ENCODE data around the gene TRAPPC3.

The TRAPPC3 gene

DNA sequence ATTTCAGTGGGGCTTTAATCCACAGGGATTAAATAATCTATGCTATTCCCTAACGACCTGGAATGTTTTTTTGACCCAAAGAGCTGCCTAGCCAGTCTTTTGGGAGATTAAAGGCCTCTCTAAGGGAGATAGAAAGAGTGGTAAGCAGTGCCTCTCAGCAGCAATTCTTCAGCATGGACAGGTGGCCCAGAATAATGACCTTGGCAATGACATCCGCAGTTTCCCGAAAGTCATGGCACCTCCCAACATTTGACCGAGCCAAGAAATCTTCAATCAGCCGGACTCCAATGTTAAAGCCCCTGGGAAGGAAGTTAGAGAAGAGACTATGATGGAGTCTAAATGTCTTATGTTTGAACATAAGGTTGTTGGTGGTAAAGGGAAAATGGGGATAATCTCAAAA is 9.8 kb downstream of the TRAPPC3 start:
- TF ChIP-seq, protein P1, sequence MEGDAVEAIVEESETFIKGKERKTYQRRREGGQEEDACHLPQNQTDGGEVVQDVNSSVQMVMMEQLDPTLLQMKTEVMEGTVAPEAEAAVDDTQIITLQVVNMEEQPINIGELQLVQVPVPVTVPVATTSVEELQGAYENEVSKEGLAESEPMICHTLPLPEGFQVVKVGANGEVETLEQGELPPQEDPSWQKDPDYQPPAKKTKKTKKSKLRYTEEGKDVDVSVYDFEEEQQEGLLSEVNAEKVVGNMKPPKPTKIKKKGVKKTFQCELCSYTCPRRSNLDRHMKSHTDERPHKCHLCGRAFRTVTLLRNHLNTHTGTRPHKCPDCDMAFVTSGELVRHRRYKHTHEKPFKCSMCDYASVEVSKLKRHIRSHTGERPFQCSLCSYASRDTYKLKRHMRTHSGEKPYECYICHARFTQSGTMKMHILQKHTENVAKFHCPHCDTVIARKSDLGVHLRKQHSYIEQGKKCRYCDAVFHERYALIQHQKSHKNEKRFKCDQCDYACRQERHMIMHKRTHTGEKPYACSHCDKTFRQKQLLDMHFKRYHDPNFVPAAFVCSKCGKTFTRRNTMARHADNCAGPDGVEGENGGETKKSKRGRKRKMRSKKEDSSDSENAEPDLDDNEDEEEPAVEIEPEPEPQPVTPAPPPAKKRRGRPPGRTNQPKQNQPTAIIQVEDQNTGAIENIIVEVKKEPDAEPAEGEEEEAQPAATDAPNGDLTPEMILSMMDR (conservative IDR thresholded peaks at IDR 0.05; ENCODE audit: low read length), result no peak
- TF ChIP-seq EZH2phosphoT487 (IDR thresholded peaks at IDR 0.05; ENCODE audit: borderline replicate concordance), result no peak
- no peak overlapping the region for H3K4me3 ChIP-seq (ENCODE audit: low read length, poor library complexity, severe bottlenecking)
- no peaks in the 10 kb centered on the region for H3K9me2 ChIP-seq (replicated peaks; ENCODE audit: low read depth, low read length)
- H3K4me2 ChIP-seq (ENCODE audit: low read depth, low read length, poor library complexity, severe bottlenecking), result no peak overlapping the region
- no peak overlapping the region for H3K9ac ChIP-seq (ENCODE audit: low read depth, low read length, poor library complexity, severe bottlenecking)
- H3K36me3 ChIP-seq (ENCODE audit: insufficient read depth, low read length), result peaks cover 27% of the 10 kb centered on the region; the same call in 1 of the 2 replicates
- peaks cover 9% of the 10 kb centered on the region for H3K79me2 ChIP-seq (ENCODE audit: insufficient read depth, low read length)
- no peaks in the 10 kb centered on the region for H3F3A ChIP-seq (ENCODE audit: low read depth)
- H4K20me1 ChIP-seq (ENCODE audit: insufficient read depth, low read length, poor library complexity, severe bottlenecking), result no peaks in the 10 kb centered on the region
- no peaks in the 10 kb centered on the region for H3K9me3 ChIP-seq (ENCODE audit: insufficient read depth, low read depth, low read length)
- H3K4me1 ChIP-seq (ENCODE audit: insufficient read depth, low read length, poor library complexity, severe bottlenecking), result peaks cover 5% of the 10 kb centered on the region
- H2AFZ ChIP-seq (ENCODE audit: low read length), result no peak overlapping the region
- no peaks in the 10 kb centered on the region for H3K27me3 ChIP-seq (ENCODE audit: insufficient read depth, low read length, poor library complexity, severe bottlenecking)

DNA sequence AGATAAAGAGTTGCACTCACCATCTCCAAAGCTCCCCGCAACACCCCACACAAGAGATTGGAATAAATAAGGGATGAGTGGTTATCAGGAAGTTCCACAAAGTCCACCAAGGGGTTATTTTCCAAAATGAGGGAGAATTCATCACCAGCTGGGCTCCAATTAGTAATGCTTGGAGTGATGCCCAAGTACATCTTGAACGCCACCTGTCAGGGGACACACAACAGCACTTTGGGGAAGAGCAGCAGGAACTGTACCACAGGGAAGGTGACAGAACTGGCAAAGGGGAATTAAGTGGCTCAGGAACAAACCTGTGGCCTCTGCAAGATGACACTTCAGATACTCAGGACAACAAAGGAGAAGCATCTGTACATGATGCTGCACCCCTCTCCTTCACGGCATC is 11.5 kb downstream of the TRAPPC3 start:
- no peaks in the 10 kb centered on the region for H3K27me3 ChIP-seq (ENCODE audit: insufficient read depth, low read length, poor library complexity, severe bottlenecking)
- no peak overlapping the region for H3K4me2 ChIP-seq (ENCODE audit: low read depth, low read length, poor library complexity, severe bottlenecking)
- no peak overlapping the region for H3K9ac ChIP-seq (ENCODE audit: low read depth, low read length, poor library complexity, severe bottlenecking)
- H3K9me2 ChIP-seq (replicated peaks; ENCODE audit: low read depth, low read length), result no peaks in the 10 kb centered on the region
- no peaks in the 10 kb centered on the region for H3F3A ChIP-seq (ENCODE audit: low read depth)
- no peak for TF ChIP-seq EZH2phosphoT487 (IDR thresholded peaks at IDR 0.05; ENCODE audit: borderline replicate concordance)
- H3K4me1 ChIP-seq (ENCODE audit: insufficient read depth, low read length, poor library complexity, severe bottlenecking), result peaks cover 5% of the 10 kb centered on the region
- H3K4me3 ChIP-seq (ENCODE audit: low read length, poor library complexity, severe bottlenecking), result no peak overlapping the region
- no peak overlapping the region for H2AFZ ChIP-seq (ENCODE audit: low read length)
- H3K9me3 ChIP-seq (ENCODE audit: insufficient read depth, low read depth, low read length), result no peaks in the 10 kb centered on the region
- peaks cover 27% of the 10 kb centered on the region; the same call in 1 of the 2 replicates for H3K36me3 ChIP-seq (ENCODE audit: insufficient read depth, low read length)
- peaks cover 9% of the 10 kb centered on the region for H3K79me2 ChIP-seq (ENCODE audit: insufficient read depth, low read length)
- H4K20me1 ChIP-seq (ENCODE audit: insufficient read depth, low read length, poor library complexity, severe bottlenecking), result no peaks in the 10 kb centered on the region

DNA sequence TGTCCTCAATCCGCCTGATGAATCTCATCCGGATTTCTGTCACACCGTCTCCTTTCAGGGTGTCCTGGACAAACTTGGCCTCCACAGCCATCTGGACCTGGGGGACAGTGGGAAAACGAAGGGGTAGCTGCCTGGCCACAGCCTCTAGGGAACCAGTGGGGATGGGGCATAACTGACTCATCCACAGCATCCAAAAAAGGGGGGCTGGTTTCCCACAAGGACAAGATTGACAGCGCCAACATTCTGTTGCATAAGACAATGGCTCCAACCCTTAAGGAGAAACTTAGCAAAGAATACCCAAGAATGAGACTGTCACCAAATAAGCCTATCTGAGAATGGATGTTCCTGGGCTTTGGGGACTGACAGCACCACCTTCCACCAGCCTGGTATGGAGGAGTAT is 12.1 kb downstream of the TRAPPC3 start:
- Histone ChIP-seq H3K9me2 (replicated peaks; ENCODE audit: low read depth, low read length) (no peaks in the 10 kb centered on the region), H3K79me2 (ENCODE audit: insufficient read depth, low read length) (peaks cover 6% of the 10 kb centered on the region), H3K9ac (ENCODE audit: low read depth, low read length, poor library complexity, severe bottlenecking) (no peak overlapping the region), H3K27me3 (ENCODE audit: insufficient read depth, low read length, poor library complexity, severe bottlenecking) (no peaks in the 10 kb centered on the region), H3K4me1 (ENCODE audit: insufficient read depth, low read length, poor library complexity, severe bottlenecking) (peaks cover 3% of the 10 kb centered on the region), H3K4me2 (ENCODE audit: low read depth, low read length, poor library complexity, severe bottlenecking) (no peak overlapping the region), H4K20me1 (ENCODE audit: insufficient read depth, low read length, poor library complexity, severe bottlenecking) (no peaks in the 10 kb centered on the region), H3K9me3 (ENCODE audit: insufficient read depth, low read depth, low read length) (no peaks in the 10 kb centered on the region), H3F3A (ENCODE audit: low read depth) (no peaks in the 10 kb centered on the region), H3K36me3 (ENCODE audit: insufficient read depth, low read length) (peaks cover 27% of the 10 kb centered on the region; the same call in 1 of the 2 replicates), H3K4me3 (ENCODE audit: low read length, poor library complexity, severe bottlenecking) (no peak overlapping the region), H2AFZ (ENCODE audit: low read length) (no peak overlapping the region)
- TF ChIP-seq EZH2phosphoT487 (IDR thresholded peaks at IDR 0.05; ENCODE audit: borderline replicate concordance), result no peak
- TF ChIP-seq, protein P1 (conservative IDR thresholded peaks at IDR 0.05; ENCODE audit: low read length), result no peak

DNA sequence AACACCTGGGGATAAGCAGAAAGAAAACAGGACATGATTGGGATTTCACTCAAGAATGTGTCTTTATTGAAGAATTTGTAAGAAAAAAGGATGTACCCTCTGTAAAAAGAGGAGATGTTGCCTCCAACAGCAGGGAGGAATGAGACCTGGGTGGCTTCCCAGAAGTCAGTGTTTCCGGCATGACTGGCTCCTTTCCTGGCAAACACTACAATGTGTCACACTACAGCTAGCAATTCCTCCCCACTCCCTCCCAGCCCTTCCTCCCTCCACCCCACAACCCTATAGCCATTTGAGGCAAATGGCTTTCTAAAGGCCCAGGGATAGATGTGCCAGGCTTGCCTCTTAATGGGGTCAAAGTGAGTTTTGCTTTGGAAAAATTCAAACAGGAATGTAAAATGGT is 12.8 kb downstream of the TRAPPC3 start:
- H3K27me3 ChIP-seq (ENCODE audit: insufficient read depth, low read length, poor library complexity, severe bottlenecking), result no peaks in the 10 kb centered on the region
- no peak overlapping the region for H3K4me3 ChIP-seq (ENCODE audit: low read length, poor library complexity, severe bottlenecking)
- H3K4me2 ChIP-seq (ENCODE audit: low read depth, low read length, poor library complexity, severe bottlenecking), result no peak overlapping the region
- no peaks in the 10 kb centered on the region for H3K4me1 ChIP-seq (ENCODE audit: insufficient read depth, low read length, poor library complexity, severe bottlenecking)
- peaks cover 4% of the 10 kb centered on the region; the same call in 1 of the 2 replicates for H3K79me2 ChIP-seq (ENCODE audit: insufficient read depth, low read length)
- no peak overlapping the region for H3K9ac ChIP-seq (ENCODE audit: low read depth, low read length, poor library complexity, severe bottlenecking)
- no peaks in the 10 kb centered on the region for H3F3A ChIP-seq (ENCODE audit: low read depth)
- H2AFZ ChIP-seq (ENCODE audit: low read length), result no peak overlapping the region
- no peaks in the 10 kb centered on the region for H3K9me2 ChIP-seq (replicated peaks; ENCODE audit: low read depth, low read length)
- no peaks in the 10 kb centered on the region for H3K9me3 ChIP-seq (ENCODE audit: insufficient read depth, low read depth, low read length)
- H4K20me1 ChIP-seq (ENCODE audit: insufficient read depth, low read length, poor library complexity, severe bottlenecking), result no peaks in the 10 kb centered on the region
- peaks cover 27% of the 10 kb centered on the region; the same call in 1 of the 2 replicates for H3K36me3 ChIP-seq (ENCODE audit: insufficient read depth, low read length)
- no peak for TF ChIP-seq EZH2phosphoT487 (IDR thresholded peaks at IDR 0.05; ENCODE audit: borderline replicate concordance)
- TF ChIP-seq, protein P1 (conservative IDR thresholded peaks at IDR 0.05; ENCODE audit: low read length), result no peak

Measured in Loucy (cell line).